Stomach (tissue), 4 donors: Measurements from ENCODE around the gene DNAAF3.

Source experiments
- POLR2A ChIP-seq, 4 donors: fragments of 450-650 bp; IDR thresholded peaks; one replicate each; pipeline ENCODE4 v1.6.1; 2016; ENCODE audit warnings: antibody characterized with exemption in 4 of 4, control low read depth in 2 of 4, mild to moderate bottlenecking in 1 of 4, moderate library complexity in 1 of 4
- TF ChIP-seq, protein P1 (sequence below), 7 experiments: fragments of 450-650 bp in 4 of 7; fragments of 200-600 bp in 3 of 7; sonication (generic) in 3 of 7; IDR thresholded peaks; one replicate each; pipeline ENCODE4 v1.5.1; 2016 to 2019; ENCODE audit warnings: antibody characterized with exemption in 7 of 7, control low read depth in 2 of 7, mild to moderate bottlenecking in 1 of 7

DNA sequence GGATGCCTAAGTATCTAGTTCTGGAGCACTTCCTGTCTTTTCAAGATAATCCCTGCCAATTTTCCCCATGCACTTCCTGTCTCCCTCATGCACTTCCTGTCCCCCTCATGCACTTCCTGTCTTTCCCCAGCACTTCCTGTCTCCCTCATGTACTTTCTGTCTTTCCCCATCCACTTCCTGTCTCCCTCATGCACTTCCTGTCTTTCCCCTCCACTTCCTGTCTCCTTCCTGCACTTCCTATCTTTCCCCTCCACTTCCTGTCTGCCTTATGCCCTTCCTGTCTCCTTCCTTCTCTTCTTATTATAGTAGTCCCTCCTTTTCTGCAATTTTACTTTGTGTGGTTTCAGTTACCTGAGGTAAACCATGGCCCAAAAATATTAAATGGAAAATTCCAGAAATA is 14.4 kb downstream of the DNAAF3 start:
- TF ChIP-seq, protein P1, sequence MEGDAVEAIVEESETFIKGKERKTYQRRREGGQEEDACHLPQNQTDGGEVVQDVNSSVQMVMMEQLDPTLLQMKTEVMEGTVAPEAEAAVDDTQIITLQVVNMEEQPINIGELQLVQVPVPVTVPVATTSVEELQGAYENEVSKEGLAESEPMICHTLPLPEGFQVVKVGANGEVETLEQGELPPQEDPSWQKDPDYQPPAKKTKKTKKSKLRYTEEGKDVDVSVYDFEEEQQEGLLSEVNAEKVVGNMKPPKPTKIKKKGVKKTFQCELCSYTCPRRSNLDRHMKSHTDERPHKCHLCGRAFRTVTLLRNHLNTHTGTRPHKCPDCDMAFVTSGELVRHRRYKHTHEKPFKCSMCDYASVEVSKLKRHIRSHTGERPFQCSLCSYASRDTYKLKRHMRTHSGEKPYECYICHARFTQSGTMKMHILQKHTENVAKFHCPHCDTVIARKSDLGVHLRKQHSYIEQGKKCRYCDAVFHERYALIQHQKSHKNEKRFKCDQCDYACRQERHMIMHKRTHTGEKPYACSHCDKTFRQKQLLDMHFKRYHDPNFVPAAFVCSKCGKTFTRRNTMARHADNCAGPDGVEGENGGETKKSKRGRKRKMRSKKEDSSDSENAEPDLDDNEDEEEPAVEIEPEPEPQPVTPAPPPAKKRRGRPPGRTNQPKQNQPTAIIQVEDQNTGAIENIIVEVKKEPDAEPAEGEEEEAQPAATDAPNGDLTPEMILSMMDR (IDR thresholded peaks at IDR 0.05): no peak
- no peak for TF ChIP-seq POLR2A (IDR thresholded peaks at IDR 0.05)
